Fibroblast of lung (primary cell): ENCODE data around the gene TMPRSS3. TPM values are rescaled to one million over a fixed set of nuclear protein-coding genes. Genes with fewer than 3 reads are reported as not detected.
"Not testable (repeated sequence)": the region's sequence is repeated elsewhere in the genome, so short reads cannot be mapped to it uniquely, and the experiment has no call there.

Experiments
- DNase-seq, 2 donors: peaks; one replicate each; pipeline versions ENCODE4 v3.0.0 to v3.0.0-alpha.2; 2010; ENCODE audit warnings: low read depth in 2 of 2
- H2AFZ ChIP-seq: 2 replicates; pipeline ENCODE4 v1.5.1; 2012; ENCODE audit warnings: low read length, control low read depth, inconsistent platforms
- H3K27ac ChIP-seq: 2 replicates; pipeline ENCODE4 v1.5.1; 2011; ENCODE audit warnings: low read length, control low read depth; ENCODE audit not compliant: insufficient read depth
- H3K27me3 ChIP-seq: 2 replicates; pipeline ENCODE4 v1.5.1; 2011; ENCODE audit warnings: mild to moderate bottlenecking, low read length; ENCODE audit not compliant: control insufficient read depth, insufficient read depth
- H3K36me3 ChIP-seq: 2 replicates; pipeline ENCODE4 v1.5.1; 2011; ENCODE audit warnings: low read length; ENCODE audit not compliant: control insufficient read depth, insufficient read depth
- H3K4me1 ChIP-seq: 2 replicates; pipeline ENCODE4 v1.5.1; 2011; ENCODE audit warnings: low read length; ENCODE audit not compliant: control insufficient read depth, insufficient read depth; ENCODE audit errors: extremely low read depth
- H3K4me2 ChIP-seq: 2 replicates; pipeline ENCODE4 v1.5.1; 2011; ENCODE audit warnings: low read length, control low read depth; ENCODE audit not compliant: insufficient read depth; ENCODE audit errors: extremely low read depth
- H3K4me3 ChIP-seq, 4 experiments: fragments of 200-600 bp in 1 of 4; sonication (generic) in 1 of 4; replicated peaks in 1 of 4; 2 replicates each; pipeline ENCODE4 v1.5.1; 2011 to 2016; ENCODE audit warnings: low read length in 4 of 4, low read depth in 3 of 4, mild to moderate bottlenecking in 3 of 4, control low read depth in 2 of 4, inconsistent platforms in 1 of 4, mixed read lengths in 1 of 4; ENCODE audit not compliant: insufficient read depth in 1 of 4; ENCODE audit errors: control extremely low read depth in 1 of 4
- H3K79me2 ChIP-seq: 2 replicates; pipeline ENCODE4 v1.5.1; 2012; ENCODE audit warnings: mild to moderate bottlenecking, low read length, inconsistent platforms; ENCODE audit not compliant: control insufficient read depth, insufficient read depth
- H3K9ac ChIP-seq: 2 replicates; pipeline ENCODE4 v1.5.1; 2011; ENCODE audit warnings: mild to moderate bottlenecking, low read length, control low read depth; ENCODE audit not compliant: insufficient read depth
- H3K9me3 ChIP-seq: 2 replicates; pipeline ENCODE4 v1.5.1; 2012; ENCODE audit warnings: low read depth, low read length; ENCODE audit not compliant: control insufficient read depth, insufficient read depth
- H4K20me1 ChIP-seq: 2 replicates; pipeline ENCODE4 v1.5.1; 2011; ENCODE audit warnings: low read length; ENCODE audit not compliant: control insufficient read depth, insufficient read depth; ENCODE audit errors: extremely low read depth
- CTCF ChIP-seq, 2 donors: IDR thresholded peaks in 1 of 2; conservative IDR thresholded peaks in 1 of 2; 1 replicate in 1 of 2; 2 replicates in 1 of 2; pipeline ENCODE4 v1.5.1; 2011 to 2012; ENCODE audit warnings: low read length in 2 of 2, control low read depth in 1 of 2, inconsistent platforms in 1 of 2, low read depth in 1 of 2, mild to moderate bottlenecking in 1 of 2
- EZH2 ChIP-seq: IDR thresholded peaks from 2 replicates; pipeline ENCODE4 v1.5.1; 2012; ENCODE audit warnings: low read length, control low read depth, mild to moderate bottlenecking; ENCODE audit errors: missing control alignments
- polyA plus RNA-seq, 2 donors: library from polyadenylated mRNA; depleted of rRNA in 1 of 2; stranded (reverse) in 1 of 2; unstranded in 1 of 2; fragments of >200 nt; gene quantifications; 2 replicates each; pipeline ENCODE4 v1.2.1, GENCODE V29; 2011 to 2012; ENCODE audit warnings: missing spikeins in 1 of 2
- total RNA-seq: library from RNA; depleted of rRNA; stranded (reverse); fragments of >200 nt; gene quantifications from 2 replicates; pipeline ENCODE4 v1.2.1, GENCODE V29; 2014

Gene TMPRSS3
- total and polyA plus RNA-seq, 2 donors (not counting 1 experiment from before 2014, with no cell fraction given), result not detected

- DNase-seq, result no peak
Measured at GRCh38 chr21:42409366-42409765, 13.5 kb upstream of the TMPRSS3 start.

GRCh38 chr21:42408718-42409117 lies 12.9 kb upstream of the TMPRSS3 start:
- not testable (repeated sequence) for H3K9ac ChIP-seq, H3K9me3 ChIP-seq, H2AFZ ChIP-seq, H3K4me2 ChIP-seq, DNase-seq, H3K4me1 ChIP-seq, H3K79me2 ChIP-seq, H4K20me1 ChIP-seq, H3K36me3 ChIP-seq, H3K27ac ChIP-seq, H3K4me3 ChIP-seq, H3K27me3 ChIP-seq

More at GRCh38 chr21:42409366-42409765, 13.5 kb upstream of the TMPRSS3 start:
- no peak overlapping the region for H3K4me3 ChIP-seq
- H2AFZ ChIP-seq, result no peak overlapping the region
- H3K9me3 ChIP-seq, result no peaks in the 10 kb centered on the region
- no peak overlapping the region for H3K4me2 ChIP-seq
- H3K9ac ChIP-seq, result no peak overlapping the region
- H3K79me2 ChIP-seq, result no peaks in the 10 kb centered on the region
- TF ChIP-seq EZH2, result no peak
- no peak for TF ChIP-seq CTCF (conservative IDR thresholded peaks at IDR 0.05 in 1 of 2, IDR thresholded peaks at IDR 0.05 in 1 of 2; ENCODE audit: low read depth in 1 of 2, low read length in 2 of 2)
- H3K27ac ChIP-seq, result no peak overlapping the region
- peaks cover 3% of the 10 kb centered on the region for H3K27me3 ChIP-seq
- H3K36me3 ChIP-seq, result no peaks in the 10 kb centered on the region
- H3K4me1 ChIP-seq, result no peaks in the 10 kb centered on the region
- H4K20me1 ChIP-seq, result no peaks in the 10 kb centered on the region

GRCh38 chr21:42407476-42407875 lies 11.6 kb upstream of the TMPRSS3 start:
- Histone ChIP-seq H3K79me2 (no peaks in the 10 kb centered on the region), H3K4me2 (no peak overlapping the region), H3K9me3 (no peaks in the 10 kb centered on the region), H2AFZ (no peak overlapping the region), H3K9ac (no peak overlapping the region), H4K20me1 (no peaks in the 10 kb centered on the region), H3K36me3 (no peaks in the 10 kb centered on the region), H3K27me3 (peaks cover 3% of the 10 kb centered on the region), H3K27ac (no peak overlapping the region), H3K4me3 (no peak overlapping the region), H3K4me1 (no peaks in the 10 kb centered on the region)
- TF ChIP-seq CTCF (conservative IDR thresholded peaks at IDR 0.05 in 1 of 2, IDR thresholded peaks at IDR 0.05 in 1 of 2; ENCODE audit: low read depth in 1 of 2, low read length in 2 of 2) (no peak), EZH2 (no peak)
- no peak for DNase-seq
